K562 (cell line): ENCODE measurements around the gene MRNIP. TPM values are rescaled to one million over a fixed set of nuclear protein-coding genes. Genes with fewer than 3 reads are reported as not detected.

Experiments
- ETV6 ChIP-seq, 3 experiments: fragments of 150-350 bp in 1 of 3; sonication (generic) in 1 of 3; formaldehyde crosslinking in 1 of 3; IDR thresholded peaks; 2 replicates each; pipeline versions ENCODE4 v1.6.1 to v1.8.0; 2014 to 2022; ENCODE audit warnings: borderline replicate concordance in 2 of 3, low read depth in 2 of 3, antibody characterized with exemption in 1 of 3, low read length in 1 of 3, mild to moderate bottlenecking in 1 of 3, missing genetic modification reagents in 1 of 3
- GABPA ChIP-seq: fragments of 200-800 bp; sonication (Bioruptor generic); conservative IDR thresholded peaks from 2 replicates; pipeline ENCODE4 v1.6.1; 2016; ENCODE audit warnings: low read depth, missing genetic modification characterization, missing compliant biosample characterization
- NR2C1 ChIP-seq, 2 experiments: fragments of 450-650 bp; IDR thresholded peaks; 2 replicates each; pipeline ENCODE4 v1.6.1; 2017; ENCODE audit warnings: mild to moderate bottlenecking in 2 of 2, antibody characterized with exemption in 1 of 2, inconsistent platforms in 1 of 2, missing compliant biosample characterization in 1 of 2, missing genetic modification characterization in 1 of 2
- PTBP1 ChIP-seq: fragments of 200-400 bp; formaldehyde crosslinking; IDR thresholded peaks from 2 replicates; pipeline ENCODE4 v1.6.1; 2017; ENCODE audit warnings: low read depth, low read length
- TEAD4 ChIP-seq, 2 experiments: sonication (generic) in 1 of 2; formaldehyde crosslinking in 1 of 2; IDR thresholded peaks; 2 replicates each; pipeline versions ENCODE4 v1.6.1 to v1.8.0; 2012 to 2022; ENCODE audit warnings: borderline replicate concordance in 1 of 2, inconsistent platforms in 1 of 2, low read length in 1 of 2, mild to moderate bottlenecking in 1 of 2, missing genetic modification reagents in 1 of 2
- ZNF395 ChIP-seq: fragments of 200-800 bp; sonication (Bioruptor generic); IDR thresholded peaks from 2 replicates; pipeline ENCODE4 v1.6.1; 2017; ENCODE audit warnings: missing genetic modification characterization, missing compliant biosample characterization
- ZNF592 ChIP-seq: fragments of 450-650 bp; IDR thresholded peaks from 2 replicates; pipeline ENCODE4 v1.6.1; 2017; ENCODE audit warnings: antibody characterized with exemption, mild to moderate bottlenecking
- polyA plus RNA-seq, 8 experiments: library from polyadenylated mRNA; depleted of rRNA in 4 of 8; stranded (reverse) in 5 of 8; unstranded in 3 of 8; fragments of >200 nt; fragmentation: Nextera tagmentation in 2 of 8; fragmentation: Illumina TruSeq in 1 of 8; extraction: Ambion mirVana in 2 of 8; extraction: Trizol in 1 of 8; gene quantifications; 2 replicates each; pipeline versions ENCODE4 v1.2.1 to v1.2.3, GENCODE V29; 2011 to 2014; ENCODE audit warnings: inconsistent platforms in 1 of 8, missing spikeins in 1 of 8
- total RNA-seq, 7 experiments: library from RNA; depleted of rRNA in 6 of 7; stranded (reverse); fragments of >200 nt in 6 of 7; fragmentation: Illumina TruSeq in 2 of 7; extraction: Trizol in 2 of 7; gene quantifications; 2 replicates each; pipeline versions ENCODE4 v1.2.1 to v1.2.3, GENCODE V29; 2011 to 2021; ENCODE audit warnings: low replicate concordance in 1 of 7
- TF ChIP-seq, protein P1 (sequence below), 2 experiments: fragments of 450-650 bp; formaldehyde crosslinking in 1 of 2; IDR thresholded peaks; 2 replicates each; pipeline versions ENCODE4 v1.4.0 to v1.6.1; 2014 to 2020; ENCODE audit warnings: mild to moderate bottlenecking in 2 of 2, borderline replicate concordance in 1 of 2, low read depth in 1 of 2
- TF ChIP-seq, protein P2 (sequence below): sonication (generic); formaldehyde crosslinking; IDR thresholded peaks from 2 replicates; pipeline ENCODE4 v1.8.0; 2022; ENCODE audit warnings: mild to moderate bottlenecking, missing genetic modification reagents

The MRNIP gene
- total and polyA plus RNA-seq, 9 of the 15 experiments (the other 6 are each of a cell fraction or from before 2014, with no cell fraction given), result 3.6 to 39.0 (median 16.8) TPM

DNA sequence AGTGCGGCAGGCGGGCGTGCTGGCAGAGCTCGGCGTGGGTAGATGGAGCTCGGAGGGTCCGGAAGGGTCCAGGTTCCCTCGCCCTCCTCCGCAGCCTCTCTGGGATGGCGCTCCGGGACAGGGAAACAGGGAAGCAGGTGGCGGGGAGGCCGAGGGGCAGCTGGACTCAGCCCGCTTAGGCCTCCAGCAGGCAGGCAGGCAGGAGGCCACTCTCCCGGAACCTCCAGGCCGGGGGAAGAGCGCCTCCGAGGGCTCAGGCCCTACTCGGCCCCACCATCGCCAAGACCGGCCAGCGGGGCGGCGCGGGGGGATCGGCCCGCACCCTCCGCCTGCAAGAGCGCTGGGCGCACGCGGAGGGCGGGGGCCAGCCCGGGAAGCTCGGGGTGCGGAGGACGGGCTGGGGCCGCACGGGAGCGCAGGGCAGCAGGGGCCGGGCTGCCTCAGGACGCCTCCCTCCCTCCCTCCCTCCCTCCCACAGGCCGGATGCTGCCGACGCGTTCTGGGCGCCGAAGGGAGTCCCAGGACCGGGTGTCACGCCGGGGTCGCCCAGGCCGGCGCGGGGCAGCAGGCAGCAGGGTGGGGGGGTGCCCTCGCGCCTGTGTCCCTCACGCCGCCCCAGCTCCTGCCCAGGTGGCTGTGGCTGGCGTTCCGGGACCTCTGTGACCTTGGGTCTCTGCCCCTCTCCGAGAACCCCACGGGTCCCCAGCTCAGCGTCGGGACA lies 52.9 kb downstream of the MRNIP start (continued):
- TF ChIP-seq, protein P1, sequence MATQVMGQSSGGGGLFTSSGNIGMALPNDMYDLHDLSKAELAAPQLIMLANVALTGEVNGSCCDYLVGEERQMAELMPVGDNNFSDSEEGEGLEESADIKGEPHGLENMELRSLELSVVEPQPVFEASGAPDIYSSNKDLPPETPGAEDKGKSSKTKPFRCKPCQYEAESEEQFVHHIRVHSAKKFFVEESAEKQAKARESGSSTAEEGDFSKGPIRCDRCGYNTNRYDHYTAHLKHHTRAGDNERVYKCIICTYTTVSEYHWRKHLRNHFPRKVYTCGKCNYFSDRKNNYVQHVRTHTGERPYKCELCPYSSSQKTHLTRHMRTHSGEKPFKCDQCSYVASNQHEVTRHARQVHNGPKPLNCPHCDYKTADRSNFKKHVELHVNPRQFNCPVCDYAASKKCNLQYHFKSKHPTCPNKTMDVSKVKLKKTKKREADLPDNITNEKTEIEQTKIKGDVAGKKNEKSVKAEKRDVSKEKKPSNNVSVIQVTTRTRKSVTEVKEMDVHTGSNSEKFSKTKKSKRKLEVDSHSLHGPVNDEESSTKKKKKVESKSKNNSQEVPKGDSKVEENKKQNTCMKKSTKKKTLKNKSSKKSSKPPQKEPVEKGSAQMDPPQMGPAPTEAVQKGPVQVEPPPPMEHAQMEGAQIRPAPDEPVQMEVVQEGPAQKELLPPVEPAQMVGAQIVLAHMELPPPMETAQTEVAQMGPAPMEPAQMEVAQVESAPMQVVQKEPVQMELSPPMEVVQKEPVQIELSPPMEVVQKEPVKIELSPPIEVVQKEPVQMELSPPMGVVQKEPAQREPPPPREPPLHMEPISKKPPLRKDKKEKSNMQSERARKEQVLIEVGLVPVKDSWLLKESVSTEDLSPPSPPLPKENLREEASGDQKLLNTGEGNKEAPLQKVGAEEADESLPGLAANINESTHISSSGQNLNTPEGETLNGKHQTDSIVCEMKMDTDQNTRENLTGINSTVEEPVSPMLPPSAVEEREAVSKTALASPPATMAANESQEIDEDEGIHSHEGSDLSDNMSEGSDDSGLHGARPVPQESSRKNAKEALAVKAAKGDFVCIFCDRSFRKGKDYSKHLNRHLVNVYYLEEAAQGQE (IDR thresholded peaks at IDR 0.05; ENCODE audit: borderline replicate concordance), result peak; percentile 12; the same call in 1 of the 2 replicates
- TF ChIP-seq, protein P1 (CRISPR knock-in tag; IDR thresholded peaks at IDR 0.05; ENCODE audit: low read depth), result no peak
- 0 out of 2 replicates have a peak, but pooled peaks have one; percentile 52 for TF ChIP-seq GABPA (tag)
- TF ChIP-seq NR2C1 (IDR thresholded peaks at IDR 0.05), result no peak
- TF ChIP-seq NR2C1 (tag; IDR thresholded peaks at IDR 0.05), result no peak
- 0 out of 2 replicates have a peak, but pooled peaks have one; percentile 31 for TF ChIP-seq ZNF395 (CRISPR knock-in tag)
- TF ChIP-seq TEAD4 (IDR thresholded peaks at IDR 0.05; ENCODE audit: low read length), result no peak
- TF ChIP-seq TEAD4 (CRISPR knock-in tag; IDR thresholded peaks at IDR 0.05; ENCODE audit: borderline replicate concordance), result no peak
- TF ChIP-seq, protein P2, sequence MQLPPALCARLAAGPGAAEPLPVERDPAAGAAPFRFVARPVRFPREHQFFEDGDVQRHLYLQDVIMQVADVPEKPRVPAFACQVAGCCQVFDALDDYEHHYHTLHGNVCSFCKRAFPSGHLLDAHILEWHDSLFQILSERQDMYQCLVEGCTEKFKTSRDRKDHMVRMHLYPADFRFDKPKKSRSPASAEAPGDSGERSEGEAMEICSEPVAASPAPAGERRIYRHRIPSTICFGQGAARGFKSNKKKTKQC (CRISPR knock-in tag), result peak; percentile 57; the same call in 1 of the 2 replicates
- no peak for TF ChIP-seq PTBP1
- TF ChIP-seq ZNF592, result 0 out of 2 replicates have a peak, but pooled peaks have one; percentile 62
- TF ChIP-seq ETV6 (IDR thresholded peaks at IDR 0.05; ENCODE audit: borderline replicate concordance in 1 of 2, low read depth in 2 of 2, low read length in 1 of 2), result no peak
- peak; percentile 76; the same call in 1 of the 2 replicates for TF ChIP-seq ETV6 (CRISPR knock-in tag; IDR thresholded peaks at IDR 0.05; ENCODE audit: borderline replicate concordance)
